ENCODE results near the gene MAPK1IP1L.

The MAPK1IP1L gene

DNA sequence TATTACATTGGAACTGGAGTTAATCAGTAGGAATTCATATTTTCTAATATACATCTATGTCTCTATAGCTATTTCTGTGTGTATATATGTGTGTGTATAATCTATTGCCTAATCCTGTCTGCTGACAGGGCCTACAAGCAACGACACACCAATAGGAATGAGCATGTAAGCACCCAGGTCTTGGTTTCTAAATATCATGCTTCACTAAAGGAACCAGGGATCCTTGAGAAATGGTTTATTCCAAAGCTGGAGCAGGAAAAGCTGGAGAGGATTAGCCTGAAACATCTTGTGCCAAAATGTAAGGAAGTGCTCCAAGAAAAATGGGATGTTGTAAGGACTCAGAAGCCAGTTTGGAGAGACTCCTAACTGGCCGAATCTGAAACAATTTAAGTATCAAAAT is 48.3 kb downstream of the MAPK1IP1L start:
- H2BK15ac ChIP-seq (replicated peaks; ENCODE audit: low read depth): no peak overlapping the region
- H3K4me1 ChIP-seq (ENCODE audit: control insufficient read depth, low read depth, low read length): peaks cover 7% of the 10 kb centered on the region
- no peak overlapping the region for H3K4ac ChIP-seq (ENCODE audit: low read depth, low read length)
- H3K27ac ChIP-seq (ENCODE audit: low read depth, low read length): no peak overlapping the region
- H3K4me2 ChIP-seq (ENCODE audit: low read length): no peak overlapping the region
- H3K4me3 ChIP-seq (ENCODE audit: low read length): no peak overlapping the region
- H3K9ac ChIP-seq (ENCODE audit: low read length): no peak overlapping the region
- no peak overlapping the region for H4K8ac ChIP-seq (ENCODE audit: low read depth, low read length)
- no peak overlapping the region for H4K5ac ChIP-seq (ENCODE audit: low read length)
- H3K23ac ChIP-seq (ENCODE audit: low read length): no peak overlapping the region
- H3K79me2 ChIP-seq (ENCODE audit: control insufficient read depth, insufficient read depth, low read length): no peaks in the 10 kb centered on the region
- WGBS (ENCODE audit: extremely low coverage, insufficient coverage, low lambda C conversion rate): no CpG with 5 or more reads among the region's 2 CpGs
- no peak for DNase-seq
- no peaks in the 10 kb centered on the region for H3K79me1 ChIP-seq (ENCODE audit: low read length)
- H3K36me3 ChIP-seq (ENCODE audit: control insufficient read depth, insufficient read depth, low read length): no peaks in the 10 kb centered on the region
- no peak overlapping the region for H2BK120ac ChIP-seq (ENCODE audit: low read depth, low read length)
- H3K18ac ChIP-seq (ENCODE audit: low read length): no peak overlapping the region
- H3K27me3 ChIP-seq (ENCODE audit: insufficient read depth, low read length, poor library complexity): no peaks in the 10 kb centered on the region
- H2AK5ac ChIP-seq (ENCODE audit: low read length): no peak overlapping the region
- no peak overlapping the region for H2BK5ac ChIP-seq (ENCODE audit: low read length)
- H3K56ac ChIP-seq (ENCODE audit: low read length): no peak overlapping the region

DNA sequence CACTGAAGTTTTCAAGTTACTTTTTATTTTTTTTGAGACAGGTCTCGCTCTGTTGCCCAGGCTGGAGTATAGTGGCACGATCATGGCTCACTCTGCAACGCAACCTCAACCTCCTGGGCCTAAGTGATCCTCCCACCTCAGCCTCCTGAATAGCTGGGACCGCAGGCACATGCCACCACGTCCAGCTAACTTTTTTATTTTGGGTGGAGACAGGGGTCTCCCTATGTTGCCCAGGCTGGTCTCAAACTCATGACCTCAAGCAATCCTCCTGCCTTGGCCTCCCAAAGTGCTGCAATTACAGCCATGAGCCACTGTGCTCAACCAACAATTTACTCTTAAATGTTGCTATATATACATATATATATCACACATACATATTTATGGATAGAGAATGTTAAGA is 50.3 kb downstream of the MAPK1IP1L start:
- Histone ChIP-seq H3K9ac (ENCODE audit: low read length) (no peak overlapping the region), H3K4ac (ENCODE audit: low read depth, low read length) (no peak overlapping the region), H2BK5ac (ENCODE audit: low read length) (no peak overlapping the region), H4K5ac (ENCODE audit: low read length) (no peak overlapping the region), H2BK120ac (ENCODE audit: low read depth, low read length) (no peak overlapping the region), H3K36me3 (ENCODE audit: control insufficient read depth, insufficient read depth, low read length) (no peaks in the 10 kb centered on the region), H3K27me3 (ENCODE audit: insufficient read depth, low read length, poor library complexity) (no peaks in the 10 kb centered on the region), H3K56ac (ENCODE audit: low read length) (no peak overlapping the region), H3K4me3 (ENCODE audit: low read length) (no peak overlapping the region), H3K18ac (ENCODE audit: low read length) (no peak overlapping the region), H3K4me1 (ENCODE audit: control insufficient read depth, low read depth, low read length) (peaks cover 7% of the 10 kb centered on the region), H3K79me1 (ENCODE audit: low read length) (no peaks in the 10 kb centered on the region), H3K27ac (ENCODE audit: low read depth, low read length) (no peak overlapping the region), H3K79me2 (ENCODE audit: control insufficient read depth, insufficient read depth, low read length) (no peaks in the 10 kb centered on the region), H2BK15ac (replicated peaks; ENCODE audit: low read depth) (no peak overlapping the region), H3K23ac (ENCODE audit: low read length) (no peak overlapping the region), H2AK5ac (ENCODE audit: low read length) (no peak overlapping the region), H3K4me2 (ENCODE audit: low read length) (no peak overlapping the region), H4K8ac (ENCODE audit: low read depth, low read length) (no peak overlapping the region)
- WGBS (ENCODE audit: extremely low coverage, insufficient coverage, low lambda C conversion rate): no CpG with 5 or more reads among the region's 5 CpGs
- DNase-seq: no peak

DNA sequence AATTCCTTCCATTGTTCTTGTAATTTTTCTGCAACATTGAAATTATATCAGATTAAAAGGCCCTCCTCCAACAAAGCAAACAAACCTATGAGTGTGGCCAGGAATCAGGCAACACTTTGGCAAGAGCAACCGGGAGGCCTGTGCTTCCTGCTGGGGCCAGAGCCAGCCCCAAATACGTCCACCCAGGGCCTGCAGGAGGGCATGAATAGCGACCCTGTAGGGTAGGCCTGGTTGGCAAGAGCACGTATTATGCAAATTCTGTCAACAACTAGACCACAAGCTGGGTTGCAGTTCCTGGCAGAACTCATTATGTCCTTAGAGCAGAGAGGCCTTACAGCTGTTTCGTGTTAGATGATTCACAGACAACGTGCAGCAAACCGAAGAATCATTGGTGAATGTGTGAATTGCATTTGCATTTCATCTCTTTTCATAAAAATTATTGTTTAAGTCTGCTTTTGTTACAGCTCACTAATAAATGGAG is 50.7 kb downstream of the MAPK1IP1L start:
- Histone ChIP-seq H2BK5ac (ENCODE audit: low read length) (no peak overlapping the region), H3K4me3 (ENCODE audit: low read length) (no peak overlapping the region), H3K27me3 (ENCODE audit: insufficient read depth, low read length, poor library complexity) (no peaks in the 10 kb centered on the region), H3K23ac (ENCODE audit: low read length) (no peak overlapping the region), H3K79me2 (ENCODE audit: control insufficient read depth, insufficient read depth, low read length) (no peaks in the 10 kb centered on the region), H3K36me3 (ENCODE audit: control insufficient read depth, insufficient read depth, low read length) (no peaks in the 10 kb centered on the region), H2AK5ac (ENCODE audit: low read length) (no peak overlapping the region), H3K27ac (ENCODE audit: low read depth, low read length) (peak overlapping the region; percentile 12), H4K8ac (ENCODE audit: low read depth, low read length) (no peak overlapping the region), H3K4me2 (ENCODE audit: low read length) (no peak overlapping the region), H3K4me1 (ENCODE audit: control insufficient read depth, low read depth, low read length) (peaks cover 7% of the 10 kb centered on the region), H2BK120ac (ENCODE audit: low read depth, low read length) (no peak overlapping the region), H3K56ac (ENCODE audit: low read length) (peak overlapping the region; percentile 3), H3K79me1 (ENCODE audit: low read length) (no peaks in the 10 kb centered on the region), H3K18ac (ENCODE audit: low read length) (no peak overlapping the region), H4K5ac (ENCODE audit: low read length) (no peak overlapping the region), H2BK15ac (replicated peaks; ENCODE audit: low read depth) (no peak overlapping the region), H3K4ac (ENCODE audit: low read depth, low read length) (no peak overlapping the region), H3K9ac (ENCODE audit: low read length) (no peak overlapping the region)
- DNase-seq: peak; percentile 81
- no CpG with 5 or more reads among the region's 7 CpGs for WGBS (ENCODE audit: extremely low coverage, insufficient coverage, low lambda C conversion rate)

DNA sequence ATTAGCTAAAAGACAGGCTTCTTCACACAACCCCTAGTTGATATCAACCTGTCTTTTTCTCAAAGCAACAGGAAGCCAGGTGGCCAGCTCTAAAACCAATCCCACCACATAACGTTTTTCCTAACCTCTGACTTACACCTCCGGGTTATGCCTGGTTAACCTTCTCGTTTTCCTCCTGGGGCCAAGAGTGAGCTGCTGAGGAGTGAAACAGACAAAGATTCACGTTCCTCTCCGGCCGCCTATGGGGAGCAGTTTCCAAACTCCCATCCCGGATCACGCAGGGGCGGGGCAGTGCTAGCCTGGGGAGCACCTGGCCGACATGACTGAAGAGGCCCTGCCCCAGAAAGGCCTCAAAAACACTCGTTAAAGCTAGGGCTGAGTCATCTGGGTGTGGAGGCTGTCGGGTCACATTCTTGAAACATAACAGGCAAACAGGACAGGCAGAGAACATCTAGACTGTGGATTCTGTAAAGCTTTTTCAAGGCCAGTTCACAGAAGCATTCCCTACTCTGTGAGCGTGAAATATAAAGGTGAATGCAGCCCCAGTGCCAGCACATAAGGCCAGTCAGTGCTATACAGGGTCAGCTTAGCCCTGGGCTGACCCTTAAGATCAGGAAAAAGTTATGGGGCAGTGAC is 51.7 kb downstream of the MAPK1IP1L start:
- Histone ChIP-seq H3K56ac (ENCODE audit: low read length) (peak overlapping the region; percentile 68), H3K27me3 (ENCODE audit: insufficient read depth, low read length, poor library complexity) (no peaks in the 10 kb centered on the region), H2BK120ac (ENCODE audit: low read depth, low read length) (no peak overlapping the region), H4K8ac (ENCODE audit: low read depth, low read length) (no peak overlapping the region), H4K5ac (ENCODE audit: low read length) (no peak overlapping the region), H3K79me1 (ENCODE audit: low read length) (no peaks in the 10 kb centered on the region), H2BK5ac (ENCODE audit: low read length) (peak overlapping the region; percentile 33), H2AK5ac (ENCODE audit: low read length) (no peak overlapping the region), H3K23ac (ENCODE audit: low read length) (no peak overlapping the region), H3K4me3 (ENCODE audit: low read length) (no peak overlapping the region), H3K18ac (ENCODE audit: low read length) (peak overlapping the region; percentile 83), H3K4me1 (ENCODE audit: control insufficient read depth, low read depth, low read length) (peaks cover 7% of the 10 kb centered on the region), H3K9ac (ENCODE audit: low read length) (peak overlapping the region; percentile 9), H3K4ac (ENCODE audit: low read depth, low read length) (peak overlapping the region; percentile 40), H3K79me2 (ENCODE audit: control insufficient read depth, insufficient read depth, low read length) (no peaks in the 10 kb centered on the region), H3K36me3 (ENCODE audit: control insufficient read depth, insufficient read depth, low read length) (no peaks in the 10 kb centered on the region), H2BK15ac (replicated peaks; ENCODE audit: low read depth) (peak overlapping the region; percentile 75), H3K4me2 (ENCODE audit: low read length) (no peak overlapping the region), H3K27ac (ENCODE audit: low read depth, low read length) (peak overlapping the region; percentile 77)
- WGBS (ENCODE audit: extremely low coverage, insufficient coverage, low lambda C conversion rate): no CpG with 5 or more reads among the region's 13 CpGs
- peak; percentile 97 for DNase-seq

DNA sequence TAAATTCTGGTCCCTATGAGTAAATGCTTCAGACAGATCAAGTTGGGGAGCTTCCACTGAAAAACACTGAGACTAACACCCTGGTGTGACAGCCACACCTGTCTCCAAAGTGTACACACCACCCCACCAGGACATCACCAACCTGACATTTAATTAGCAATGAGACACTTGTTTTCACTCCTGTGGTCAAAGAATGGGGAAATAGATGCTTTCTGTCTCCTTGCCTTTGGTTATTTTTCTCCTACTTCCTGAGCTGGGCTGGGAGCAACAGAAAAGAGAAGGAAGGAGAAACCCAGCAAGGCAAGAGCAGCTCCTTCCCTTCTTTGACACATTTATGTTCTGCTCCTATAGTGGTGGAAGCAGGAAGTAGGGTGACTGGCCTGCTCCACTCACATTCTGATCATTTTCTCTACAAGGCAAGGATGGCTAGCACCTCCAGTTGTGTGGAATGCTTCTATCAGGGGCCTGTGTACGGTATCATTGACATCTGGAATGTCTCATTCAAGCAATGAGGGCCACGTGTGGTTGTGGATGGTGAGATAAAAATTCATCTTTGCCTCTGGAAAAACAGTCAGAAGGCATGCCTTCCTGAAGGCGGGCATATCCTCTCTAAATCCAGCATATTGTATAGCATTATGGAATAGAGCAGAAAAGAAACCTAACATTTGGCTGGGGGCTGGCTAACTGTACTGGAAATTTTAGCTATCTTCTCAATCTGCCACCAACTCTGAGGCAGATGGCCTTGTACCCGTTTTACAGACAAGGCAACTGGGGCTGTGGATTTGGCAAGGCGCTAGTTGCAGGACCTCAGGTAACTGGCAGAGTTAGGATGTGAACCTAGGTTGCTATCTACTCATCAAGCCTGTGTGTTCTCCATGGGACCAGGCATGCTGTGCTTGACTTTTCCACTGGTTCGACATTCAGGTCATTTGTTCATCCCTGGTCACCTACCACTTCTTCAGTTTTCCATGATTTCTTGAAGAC is 52.8 kb downstream of the MAPK1IP1L start:
- Histone ChIP-seq H2BK5ac (ENCODE audit: low read length) (no peak overlapping the region), H3K27ac (ENCODE audit: low read depth, low read length) (no peak overlapping the region), H2AK5ac (ENCODE audit: low read length) (no peak overlapping the region), H3K4me3 (ENCODE audit: low read length) (no peak overlapping the region), H3K56ac (ENCODE audit: low read length) (no peak overlapping the region), H3K4ac (ENCODE audit: low read depth, low read length) (peak overlapping the region; percentile 46), H2BK15ac (replicated peaks; ENCODE audit: low read depth) (no peak overlapping the region), H3K36me3 (ENCODE audit: control insufficient read depth, insufficient read depth, low read length) (no peaks in the 10 kb centered on the region), H3K9ac (ENCODE audit: low read length) (no peak overlapping the region), H4K5ac (ENCODE audit: low read length) (no peak overlapping the region), H3K79me2 (ENCODE audit: control insufficient read depth, insufficient read depth, low read length) (no peaks in the 10 kb centered on the region), H3K79me1 (ENCODE audit: low read length) (no peaks in the 10 kb centered on the region), H3K18ac (ENCODE audit: low read length) (peak overlapping the region; percentile 83), H4K8ac (ENCODE audit: low read depth, low read length) (no peak overlapping the region), H3K23ac (ENCODE audit: low read length) (no peak overlapping the region), H2BK120ac (ENCODE audit: low read depth, low read length) (no peak overlapping the region), H3K4me2 (ENCODE audit: low read length) (no peak overlapping the region), H3K27me3 (ENCODE audit: insufficient read depth, low read length, poor library complexity) (no peaks in the 10 kb centered on the region), H3K4me1 (ENCODE audit: control insufficient read depth, low read depth, low read length) (peaks cover 7% of the 10 kb centered on the region)
- WGBS (ENCODE audit: extremely low coverage, insufficient coverage, low lambda C conversion rate): no CpG with 5 or more reads among the region's 6 CpGs
- peak; percentile 65 for DNase-seq

Measured in mesendoderm (in vitro differentiated cells).